Hematopoietic multipotent progenitor cell treated with erythropoietin and hydrocortisone succinate and interleukin-3 and kit ligand, for 6 days (in vitro differentiated cells): ENCODE data around the gene TMEM192.
"Not testable (repeated sequence)": the region's sequence is repeated elsewhere in the genome, so short reads cannot be mapped to it uniquely, and the experiment has no call there.

ENCODE experiments used
- DNase-seq: peaks from one replicate; pipeline ENCODE4 v3.0.0-alpha.2; 2015

The TMEM192 gene

GRCh38 chr4:165088366-165088765, 24.3 kb downstream of the TMEM192 start:
- DNase-seq = no peak

GRCh38 chr4:165085946-165086345, 26.7 kb downstream of the TMEM192 start:
- DNase-seq = no peak

- DNase-seq = not testable (repeated sequence)
These were observed 27.9 kb downstream of the TMEM192 start for GRCh38 chr4:165084787-165085186.

- peak; percentile 23 for DNase-seq
These were observed 33.2 kb downstream of the TMEM192 start for GRCh38 chr4:165079476-165079875.

- DNase-seq = no peak
These were observed 35.6 kb downstream of the TMEM192 start for GRCh38 chr4:165077034-165077578.

- DNase-seq = not testable (repeated sequence)
These were observed 39.3 kb downstream of the TMEM192 start for GRCh38 chr4:165073346-165073745.

- no peak for DNase-seq
These were observed 42.1 kb downstream of the TMEM192 start for GRCh38 chr4:165070560-165070959.

GRCh38 chr4:165060938-165061337, 51.7 kb downstream of the TMEM192 start:
- DNase-seq = no peak

GRCh38 chr4:165059386-165059785, 53.3 kb downstream of the TMEM192 start:
- DNase-seq = no peak

- DNase-seq = no peak
These were observed 54.0 kb downstream of the TMEM192 start for GRCh38 chr4:165058666-165059065.

GRCh38 chr4:165055601-165056000, 57.1 kb downstream of the TMEM192 start:
- DNase-seq = no peak

- no peak for DNase-seq
These were observed 59.0 kb downstream of the TMEM192 start, which contains the start of gene TRIM75 for GRCh38 chr4:165053645-165054044. Gene TRIM75 (plus strand): TSS chr4:165053866. CDS start chr4:165059148, 5,282 bp downstream.

- no peak for DNase-seq
These were observed 60.0 kb downstream of the TMEM192 start for GRCh38 chr4:165052627-165053026.

- DNase-seq = no peak
These were observed 64.5 kb downstream of the TMEM192 start for GRCh38 chr4:165048170-165048569.

- DNase-seq = no peak
These were observed 81.0 kb downstream of the TMEM192 start, which contains the start of gene TRIM60 for GRCh38 chr4:165031436-165032211. Gene TRIM60 (plus strand): TSS chr4:165031999. CDS start chr4:165040073, 8,074 bp downstream.

GRCh38 chr4:165027762-165028402, 84.8 kb downstream of the TMEM192 start:
- DNase-seq = no peak

- not testable (repeated sequence) for DNase-seq
These were observed 86.9 kb downstream of the TMEM192 start for GRCh38 chr4:165025782-165026181.
